WTC11 (cell line): ENCODE measurements around the gene UCHL1. TPM values are rescaled to one million over a fixed set of nuclear protein-coding genes. Genes with fewer than 3 reads are reported as not detected.

Experiments
- ATAC-seq: fragments of 200-7000 bp; cut with Tn5 transposase; 2 replicates; pipeline ENCODE4 v1.10.0; 2021; ENCODE audit warnings: mild to moderate bottlenecking, moderate library complexity
- CTCF ChIA-PET: fragments of 300-600 bp; sonication (Branson Sonifier 250); formaldehyde crosslinking; loops from one replicate; lab custom pipeline; 2021; ENCODE audit warnings: antibody characterized with exemption; lab: Charles Lee
- POLR2A ChIA-PET: fragments of 350-600 bp; sonication (Branson Sonifier 250); formaldehyde crosslinking; loops from one replicate; lab custom pipeline; 2021; ENCODE audit warnings: antibody characterized with exemption; lab: Charles Lee
- DNase-seq: peaks from one replicate; pipeline ENCODE4 v3.0.0; 2021; ENCODE audit warnings: low spot score
- H3K27ac Mint-ChIP-seq: 2 replicates; pipeline ENCODE4 v1.8.0; 2021; ENCODE audit warnings: mixed read lengths
- H3K27me3 Mint-ChIP-seq: 2 replicates; pipeline ENCODE4 v1.8.0; 2021; ENCODE audit warnings: low read depth, mild to moderate bottlenecking, moderate library complexity, mixed read lengths
- H3K36me3 Mint-ChIP-seq: 2 replicates; pipeline ENCODE4 v1.8.0; 2021; ENCODE audit warnings: mixed read lengths
- H3K4me1 Mint-ChIP-seq: 2 replicates; pipeline ENCODE4 v1.8.0; 2022; ENCODE audit warnings: mixed read lengths
- H3K4me3 Mint-ChIP-seq: 2 replicates; pipeline ENCODE4 v1.8.0; 2021; ENCODE audit warnings: mild to moderate bottlenecking, moderate library complexity, mixed read lengths
- H3K9me3 Mint-ChIP-seq: 2 replicates; pipeline ENCODE4 v1.8.0; 2021; ENCODE audit warnings: mixed read lengths
- AR ChIP-seq: fragments of 250-450 bp; sonication (Bioruptor Pico); IDR thresholded peaks from 2 replicates; pipeline ENCODE4 v1.9.0; 2021; ENCODE audit warnings: mild to moderate bottlenecking
- ATF3 ChIP-seq: sonication (generic); formaldehyde crosslinking; conservative IDR thresholded peaks from 2 replicates; pipeline ENCODE4 v1.8.1; 2022; ENCODE audit warnings: mild to moderate bottlenecking, missing genetic modification reagents
- ESRRA ChIP-seq: sonication (generic); formaldehyde crosslinking; IDR thresholded peaks from 2 replicates; pipeline ENCODE4 v1.8.1; 2022; ENCODE audit warnings: mild to moderate bottlenecking, missing genetic modification reagents, borderline replicate concordance
- FOXP1 ChIP-seq: sonication (generic); formaldehyde crosslinking; IDR thresholded peaks from 2 replicates; pipeline ENCODE4 v1.8.0; 2022; ENCODE audit warnings: missing genetic modification reagents, mild to moderate bottlenecking, moderate library complexity, borderline replicate concordance
- IRF1 ChIP-seq: sonication (generic); formaldehyde crosslinking; IDR thresholded peaks from 2 replicates; pipeline ENCODE4 v1.8.0; 2023; ENCODE audit warnings: missing genetic modification reagents
- IRF2 ChIP-seq: sonication (generic); formaldehyde crosslinking; IDR thresholded peaks from 2 replicates; pipeline ENCODE4 v1.8.0; 2022; ENCODE audit warnings: low read depth, missing genetic modification reagents, borderline replicate concordance
- SMAD4 ChIP-seq: sonication (generic); formaldehyde crosslinking; IDR thresholded peaks from 2 replicates; pipeline ENCODE4 v1.8.0; 2022; ENCODE audit warnings: mild to moderate bottlenecking, missing genetic modification reagents
- ZNF281 ChIP-seq: sonication (generic); formaldehyde crosslinking; IDR thresholded peaks from 2 replicates; pipeline ENCODE4 v1.8.0; 2023; ENCODE audit warnings: mild to moderate bottlenecking, missing genetic modification reagents
- ZNF317 ChIP-seq: sonication (generic); formaldehyde crosslinking; IDR thresholded peaks from 2 replicates; pipeline ENCODE4 v1.8.1; 2023; ENCODE audit warnings: low read depth, mild to moderate bottlenecking, moderate library complexity, missing genetic modification reagents, borderline replicate concordance
- ZNF423 ChIP-seq: fragments of 250-450 bp; sonication (Bioruptor Pico); IDR thresholded peaks from 2 replicates; pipeline ENCODE4 v2.1.2; 2022; ENCODE audit warnings: mild to moderate bottlenecking, moderate library complexity
- ZNF425 ChIP-seq: fragments of 250-450 bp; sonication (Bioruptor Pico); conservative IDR thresholded peaks from 2 replicates; pipeline ENCODE4 v1.9.0; 2021; ENCODE audit warnings: mild to moderate bottlenecking
- total RNA-seq: library from RNA; stranded (reverse); gene quantifications from 3 replicates; pipeline ENCODE4 v1.2.3, GENCODE V29; 2021
- TF ChIP-seq, protein P1 (sequence below): sonication (generic); formaldehyde crosslinking; conservative IDR thresholded peaks from 2 replicates; pipeline ENCODE4 v1.8.1; 2023; ENCODE audit warnings: mild to moderate bottlenecking, low read depth, missing genetic modification reagents, moderate library complexity
- TF ChIP-seq, protein P2 (sequence below): sonication (generic); formaldehyde crosslinking; IDR thresholded peaks from 2 replicates; pipeline ENCODE4 v1.8.1; 2023; ENCODE audit warnings: mild to moderate bottlenecking, missing genetic modification reagents

Gene UCHL1
- total RNA-seq, 1 experiment from 2014 or later: 548 TPM

- TF ChIP-seq ZNF281 (CRISPR knock-in tag): no peak
- TF ChIP-seq, protein P1, sequence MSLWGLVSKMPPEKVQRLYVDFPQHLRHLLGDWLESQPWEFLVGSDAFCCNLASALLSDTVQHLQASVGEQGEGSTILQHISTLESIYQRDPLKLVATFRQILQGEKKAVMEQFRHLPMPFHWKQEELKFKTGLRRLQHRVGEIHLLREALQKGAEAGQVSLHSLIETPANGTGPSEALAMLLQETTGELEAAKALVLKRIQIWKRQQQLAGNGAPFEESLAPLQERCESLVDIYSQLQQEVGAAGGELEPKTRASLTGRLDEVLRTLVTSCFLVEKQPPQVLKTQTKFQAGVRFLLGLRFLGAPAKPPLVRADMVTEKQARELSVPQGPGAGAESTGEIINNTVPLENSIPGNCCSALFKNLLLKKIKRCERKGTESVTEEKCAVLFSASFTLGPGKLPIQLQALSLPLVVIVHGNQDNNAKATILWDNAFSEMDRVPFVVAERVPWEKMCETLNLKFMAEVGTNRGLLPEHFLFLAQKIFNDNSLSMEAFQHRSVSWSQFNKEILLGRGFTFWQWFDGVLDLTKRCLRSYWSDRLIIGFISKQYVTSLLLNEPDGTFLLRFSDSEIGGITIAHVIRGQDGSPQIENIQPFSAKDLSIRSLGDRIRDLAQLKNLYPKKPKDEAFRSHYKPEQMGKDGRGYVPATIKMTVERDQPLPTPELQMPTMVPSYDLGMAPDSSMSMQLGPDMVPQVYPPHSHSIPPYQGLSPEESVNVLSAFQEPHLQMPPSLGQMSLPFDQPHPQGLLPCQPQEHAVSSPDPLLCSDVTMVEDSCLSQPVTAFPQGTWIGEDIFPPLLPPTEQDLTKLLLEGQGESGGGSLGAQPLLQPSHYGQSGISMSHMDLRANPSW (CRISPR knock-in tag): no peak
- no peak for TF ChIP-seq AR (CRISPR knock-in tag)
- TF ChIP-seq FOXP1 (CRISPR knock-in tag): no peak
These were observed 41.9 kb upstream of the UCHL1 start (continued) for GRCh38 chr4:41214825-41215146.

GRCh38 chr4:41215155-41215554 lies 41.6 kb upstream of the UCHL1 start:
- POLR2A ChIA-PET: interaction anchor here (1.4 to 2.2 kb wide), 4 partner anchors 42 to 297 kb away, joined by 3 to 15 read pairs (median 6); partner anchors contain the start of gene UCHL1
- Mint-ChIP-seq H3K27me3 (peaks cover 13% of the 10 kb centered on the region), H3K27ac (no peak overlapping the region), H3K4me1 (peaks cover 47% of the 10 kb centered on the region), H3K4me3 (peak overlapping the region; percentile 83), H3K36me3 (no peaks in the 10 kb centered on the region), H3K9me3 (no peaks in the 10 kb centered on the region)
- CTCF ChIA-PET: interaction anchor here (0.6 to 7.1 kb wide), 13 partner anchors 11 to 307 kb away, joined by 3 to 104 read pairs (median 8); no protein-coding TSS in a partner anchor
- no peak for DNase-seq
- TF ChIP-seq, protein P1 (CRISPR knock-in tag): no peak
- TF ChIP-seq, protein P2, sequence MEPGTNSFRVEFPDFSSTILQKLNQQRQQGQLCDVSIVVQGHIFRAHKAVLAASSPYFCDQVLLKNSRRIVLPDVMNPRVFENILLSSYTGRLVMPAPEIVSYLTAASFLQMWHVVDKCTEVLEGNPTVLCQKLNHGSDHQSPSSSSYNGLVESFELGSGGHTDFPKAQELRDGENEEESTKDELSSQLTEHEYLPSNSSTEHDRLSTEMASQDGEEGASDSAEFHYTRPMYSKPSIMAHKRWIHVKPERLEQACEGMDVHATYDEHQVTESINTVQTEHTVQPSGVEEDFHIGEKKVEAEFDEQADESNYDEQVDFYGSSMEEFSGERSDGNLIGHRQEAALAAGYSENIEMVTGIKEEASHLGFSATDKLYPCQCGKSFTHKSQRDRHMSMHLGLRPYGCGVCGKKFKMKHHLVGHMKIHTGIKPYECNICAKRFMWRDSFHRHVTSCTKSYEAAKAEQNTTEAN: no peak
- TF ChIP-seq ZNF425 (no peak), ATF3 (CRISPR knock-in tag) (no peak), IRF1 (CRISPR knock-in tag) (no peak), IRF2 (CRISPR knock-in tag) (no peak), ZNF317 (CRISPR knock-in tag) (no peak), ZNF423 (CRISPR knock-in tag) (no peak), SMAD4 (no peak), ESRRA (CRISPR knock-in tag) (no peak)
- TF ChIP-seq, all 79 proteins: peak for 0
- no peak for ATAC-seq
